Medulla oblongata (tissue), 1 donor: ENCODE results near the gene RPL10A.

Experiments
- DNase-seq: peaks from one replicate; pipeline ENCODE4 v3.0.0-alpha.2; 2015; ENCODE audit errors: extremely low spot score

The RPL10A gene

DNA sequence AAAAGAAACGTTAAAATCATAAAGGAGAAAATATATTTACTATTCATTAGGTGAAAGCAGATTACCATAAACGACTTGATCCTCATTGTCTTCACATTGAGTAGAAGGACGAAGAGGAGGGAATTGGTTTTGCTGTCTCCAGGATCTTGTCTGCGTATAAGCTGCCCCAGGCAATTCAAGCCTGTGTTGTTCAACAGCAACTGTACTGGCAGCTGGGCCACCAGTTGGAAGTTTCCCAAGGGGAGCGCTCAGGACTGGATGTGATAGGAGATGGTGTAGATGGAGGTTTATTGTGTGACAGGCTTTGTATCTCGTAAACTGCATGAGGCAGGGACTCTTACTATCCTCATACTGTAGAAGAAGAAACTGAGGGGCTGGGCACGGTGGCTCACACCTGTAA lies 20.0 kb upstream of the RPL10A start:
- no peak for DNase-seq

DNA sequence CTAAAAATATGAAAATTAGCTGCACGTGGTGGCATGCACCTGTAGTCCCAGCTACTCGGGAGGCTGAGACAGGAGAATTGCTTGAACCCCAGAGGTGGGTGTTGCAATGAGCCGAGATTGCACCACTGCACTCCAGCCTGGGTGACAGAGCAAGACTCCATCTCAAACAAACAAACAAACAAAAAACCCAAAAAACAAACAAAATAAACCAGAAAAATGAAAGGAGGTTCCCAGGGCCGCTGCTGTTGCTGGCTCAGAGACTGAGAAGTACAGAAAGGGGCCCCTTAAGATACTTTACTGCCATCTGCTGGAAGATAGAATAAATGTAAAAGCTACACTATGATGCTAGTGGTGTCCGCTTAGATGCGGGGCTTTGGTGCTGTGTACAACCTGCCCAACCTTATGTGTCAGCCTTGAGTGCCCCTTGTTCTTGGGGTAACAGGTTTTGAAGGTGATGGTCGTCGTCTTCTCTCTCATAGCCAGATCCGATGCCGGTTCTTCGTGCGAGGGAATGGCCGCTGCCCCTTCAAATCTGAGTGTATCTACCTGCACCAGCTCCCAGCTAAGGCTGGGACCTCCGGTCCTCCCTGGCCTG lies 18.8 kb upstream of the RPL10A start:
- peak; percentile 86 for DNase-seq

GRCh38 chr6:35451354-35452182 lies 16.6 kb upstream of the RPL10A start:
- no peak for DNase-seq

DNA sequence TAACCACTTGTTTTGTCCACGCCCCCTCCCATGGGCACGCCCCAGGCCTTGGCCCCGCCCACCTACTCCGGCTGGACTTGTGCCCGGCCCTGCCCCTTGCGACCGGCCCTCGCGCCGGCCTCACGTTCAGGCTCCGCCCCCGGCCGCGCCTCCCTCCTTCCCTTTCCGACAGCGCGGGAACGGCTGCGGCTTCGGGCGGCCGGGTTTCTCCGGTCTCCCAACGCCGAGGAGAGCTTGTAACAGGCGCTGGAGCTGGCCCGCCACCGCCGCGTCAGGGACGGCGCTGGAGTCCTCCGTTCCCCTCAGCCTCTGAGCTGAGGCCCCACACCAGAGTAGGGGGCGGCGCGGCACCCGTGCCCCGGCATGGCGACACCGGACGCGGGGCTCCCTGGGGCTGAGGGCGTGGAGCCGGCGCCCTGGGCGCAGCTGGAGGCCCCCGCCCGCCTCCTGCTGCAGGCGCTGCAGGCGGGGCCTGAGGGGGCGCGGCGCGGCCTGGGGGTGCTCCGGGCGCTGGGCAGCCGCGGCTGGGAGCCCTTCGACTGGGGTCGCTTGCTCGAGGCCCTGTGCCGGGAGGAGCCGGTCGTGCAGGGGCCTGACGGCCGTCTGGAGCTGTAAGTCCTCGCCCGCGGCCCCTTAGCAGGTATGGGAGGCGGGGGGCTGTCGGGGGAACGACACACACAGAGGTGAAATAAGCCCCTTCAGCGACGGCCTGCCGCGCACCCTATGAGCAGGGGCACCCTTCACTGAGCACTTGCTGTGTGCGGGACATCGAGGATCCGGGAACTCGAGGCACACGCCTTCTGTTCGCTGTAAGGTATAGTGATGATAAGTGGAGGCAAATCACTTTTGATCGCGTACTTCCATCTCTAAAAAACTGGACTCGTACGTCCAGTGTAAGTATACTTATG lies 15.8 kb upstream of the RPL10A start, which contains the start of gene FANCE:
Gene FANCE (plus strand): TSS at position 156 of the 908 bp plus-strand sequence. CDS start 208 bp downstream, at position 364.
- peak; percentile 94 for DNase-seq

GRCh38 chr6:35453236-35453635 lies 15.0 kb upstream of the RPL10A start:
- DNase-seq = no peak

- no peak for DNase-seq
These were observed 13.7 kb upstream of the RPL10A start for GRCh38 chr6:35454391-35455110.

DNA sequence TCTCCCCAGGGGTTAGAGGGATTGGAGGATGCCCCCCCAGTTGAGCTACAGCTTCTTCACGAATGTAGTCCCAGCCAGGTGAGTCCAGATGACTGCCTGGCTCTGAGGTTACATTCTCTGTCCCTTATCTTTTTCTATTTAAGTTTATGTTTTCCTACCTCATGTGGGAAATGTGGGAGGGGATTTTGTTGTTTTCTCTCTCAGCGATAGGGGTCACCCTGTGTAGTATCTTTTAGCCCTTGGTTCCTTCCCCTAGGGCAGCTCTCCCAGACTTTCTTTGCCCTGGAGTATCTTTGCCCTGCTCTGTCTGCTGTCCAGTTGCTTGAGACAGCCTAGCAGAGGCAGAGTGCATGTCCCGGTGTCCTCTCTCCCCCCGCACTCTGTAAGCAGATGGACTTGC lies 10.3 kb upstream of the RPL10A start:
- DNase-seq = no peak

GRCh38 chr6:35461270-35461669 lies 6.9 kb upstream of the RPL10A start:
- DNase-seq = no peak

DNA sequence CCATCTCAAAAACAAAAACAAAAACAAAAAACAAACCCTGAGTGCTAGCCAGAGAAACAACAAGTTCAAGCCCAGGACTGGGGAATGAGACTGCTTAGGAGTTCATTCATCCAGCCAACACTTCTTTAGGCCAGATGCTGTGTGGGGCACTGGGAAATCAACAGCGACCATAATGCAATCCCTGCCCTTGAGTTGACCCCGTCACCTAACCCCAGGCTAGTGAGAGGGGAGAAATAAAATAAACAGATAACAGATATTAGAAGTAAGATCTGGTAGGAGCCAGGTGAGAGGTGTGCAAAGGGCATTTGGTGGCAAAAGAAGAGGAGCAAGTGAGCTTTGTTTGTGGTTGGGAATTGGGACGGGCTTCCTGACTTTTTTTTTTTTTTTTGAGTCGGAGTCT lies 4.9 kb upstream of the RPL10A start:
- DNase-seq = no peak

- DNase-seq = no peak
These were observed 2.6 kb upstream of the RPL10A start for GRCh38 chr6:35465646-35466045.

DNA sequence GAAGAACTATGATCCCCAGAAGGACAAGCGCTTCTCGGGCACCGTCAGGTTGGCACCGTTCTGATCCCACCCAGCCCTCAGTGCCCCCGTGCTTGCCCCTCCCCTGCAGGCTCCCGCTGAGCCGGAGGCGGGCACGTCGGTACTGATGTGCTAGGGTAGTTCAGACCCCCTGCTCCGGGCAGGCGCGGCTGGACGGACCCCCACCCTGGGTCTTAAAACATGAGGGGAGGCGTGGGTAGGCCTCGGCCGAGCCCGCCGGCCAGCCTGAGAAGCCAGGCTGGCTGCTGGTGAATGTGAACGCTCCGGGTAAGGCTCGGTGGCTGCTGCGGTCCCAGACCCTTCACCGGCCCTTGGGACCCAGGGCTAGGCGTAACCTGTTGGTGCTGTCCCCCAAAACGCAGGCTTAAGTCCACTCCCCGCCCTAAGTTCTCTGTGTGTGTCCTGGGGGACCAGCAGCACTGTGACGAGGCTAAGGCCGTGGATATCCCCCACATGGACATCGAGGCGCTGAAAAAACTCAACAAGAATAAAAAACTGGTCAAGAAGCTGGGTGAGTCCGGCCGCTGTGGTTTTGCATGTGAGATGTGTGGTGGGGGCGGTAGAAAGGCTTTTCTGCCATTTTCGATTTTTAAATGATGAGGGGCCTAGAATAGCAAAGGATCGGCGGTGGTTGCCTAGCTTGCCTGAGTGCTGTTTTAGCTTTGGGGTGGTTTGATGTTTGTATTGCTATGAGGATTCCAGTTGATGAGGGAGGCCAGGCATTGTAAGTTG lies 964 bp downstream of the RPL10A start:
- peak; percentile 39 for DNase-seq

DNA sequence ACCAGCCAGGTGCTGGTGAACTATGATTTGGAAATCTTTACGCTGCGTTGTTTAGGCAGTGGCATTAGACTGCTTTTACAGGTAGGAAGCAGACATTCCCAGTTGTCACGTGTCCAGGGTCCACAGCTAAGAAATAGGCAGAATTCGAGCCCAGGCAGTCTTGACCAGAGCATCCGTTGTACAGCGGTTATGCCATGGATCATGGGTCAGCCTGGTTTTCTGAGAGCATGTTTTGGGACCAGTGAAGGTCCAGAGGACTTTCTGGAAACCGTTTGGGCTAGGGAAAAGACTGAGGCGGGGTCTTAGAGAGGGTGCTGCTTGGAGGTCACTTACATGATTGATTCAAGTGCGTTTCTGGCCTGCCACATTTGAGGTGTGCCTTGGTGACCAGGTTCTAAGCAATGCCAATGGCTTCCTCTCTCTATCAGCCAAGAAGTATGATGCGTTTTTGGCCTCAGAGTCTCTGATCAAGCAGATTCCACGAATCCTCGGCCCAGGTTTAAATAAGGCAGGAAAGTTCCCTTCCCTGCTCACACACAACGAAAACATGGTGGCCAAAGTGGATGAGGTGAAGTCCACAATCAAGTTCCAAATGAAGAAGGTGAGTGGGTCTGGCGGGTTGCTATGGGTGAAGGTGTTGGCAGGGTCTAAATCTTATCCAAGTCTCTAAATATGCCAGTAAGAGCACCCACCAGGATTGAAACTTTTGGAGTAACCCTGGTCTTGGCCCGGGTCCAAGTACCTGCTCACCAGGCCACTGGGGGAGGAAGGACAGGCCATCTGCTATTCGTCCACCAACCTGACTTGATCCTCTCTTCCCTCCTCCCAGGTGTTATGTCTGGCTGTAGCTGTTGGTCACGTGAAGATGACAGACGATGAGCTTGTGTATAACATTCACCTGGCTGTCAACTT lies 1.8 kb downstream of the RPL10A start:
- no peak for DNase-seq

- DNase-seq = no peak
These were observed 2.5 kb downstream of the RPL10A start for GRCh38 chr6:35470663-35471120.

DNA sequence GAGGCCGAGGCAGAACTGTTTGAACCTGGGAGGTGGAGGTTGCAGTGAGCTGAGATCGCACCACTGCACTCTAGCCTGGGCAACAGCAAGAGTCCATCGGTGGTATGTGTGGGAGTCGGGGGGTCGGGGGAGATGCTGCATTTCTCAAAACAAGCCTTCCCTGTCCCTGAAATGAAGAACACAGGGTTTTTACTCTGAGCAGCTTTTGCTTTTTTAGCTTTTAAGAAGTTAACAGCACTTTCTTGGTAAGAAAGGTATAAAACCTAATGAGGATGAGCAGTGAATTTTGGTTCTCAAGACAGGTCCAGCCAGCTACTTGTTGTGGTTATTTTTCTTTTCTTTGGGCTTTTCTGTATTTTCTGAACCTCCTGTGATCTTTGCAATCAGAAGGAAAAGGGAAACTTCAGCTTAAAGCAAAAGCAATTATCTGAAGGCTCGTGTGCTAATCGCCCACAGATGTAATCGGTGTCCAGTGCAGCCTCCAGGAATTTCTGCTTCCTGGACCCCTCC lies 3.7 kb downstream of the RPL10A start:
- DNase-seq = no peak

DNA sequence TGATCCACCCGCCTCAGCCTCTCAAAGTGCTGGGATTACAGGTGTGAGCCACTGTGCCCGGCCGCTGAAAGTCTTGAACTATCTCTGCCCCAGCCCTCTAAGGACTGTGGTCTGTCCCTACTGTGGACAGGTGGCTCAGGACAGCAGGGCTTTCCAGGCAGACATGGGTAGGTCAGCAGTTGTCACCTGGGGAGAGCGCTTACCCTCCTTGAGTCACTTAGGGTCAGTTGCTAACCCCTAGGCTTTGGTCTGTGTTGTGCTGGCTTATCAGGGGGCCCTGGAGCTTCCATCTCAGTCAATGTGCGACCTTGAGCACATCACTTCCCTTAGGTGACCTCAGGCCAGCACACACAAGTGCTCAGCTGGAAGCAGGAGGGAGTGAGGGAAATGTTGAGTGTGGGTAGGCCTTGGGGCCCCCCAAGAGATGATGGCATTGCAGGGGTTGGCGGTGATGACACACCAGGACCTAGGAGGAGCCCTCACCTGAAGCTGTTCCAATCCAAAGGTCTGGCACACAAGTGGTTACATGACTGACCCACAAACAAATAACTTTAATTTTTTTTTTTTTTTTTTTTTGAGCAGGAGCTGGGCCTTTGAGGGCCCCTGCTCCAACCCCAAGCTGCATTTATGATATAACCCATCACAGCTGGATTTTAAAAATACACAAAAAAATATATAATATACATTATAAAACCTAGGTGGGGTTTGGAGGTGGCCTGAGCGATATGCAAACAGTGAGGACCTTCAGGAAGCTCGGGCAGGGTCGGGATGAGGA lies 5.1 kb downstream of the RPL10A start:
- DNase-seq = no peak

GRCh38 chr6:35473850-35474130 lies 5.6 kb downstream of the RPL10A start:
- DNase-seq = no peak

- no peak for DNase-seq
These were observed 6.1 kb downstream of the RPL10A start for GRCh38 chr6:35474131-35474941.

GRCh38 chr6:35474942-35475570 lies 6.9 kb downstream of the RPL10A start:
- no peak for DNase-seq
